ENCODE measurements around the gene A4GNT.

- TF ChIP-seq GATA3 (IDR thresholded peaks at IDR 0.05; ENCODE audit: low read depth, low read length): no peak
- no peak for TF ChIP-seq GATA2 (IDR thresholded peaks at IDR 0.05; ENCODE audit: low read depth, low read length)
Measured at GRCh38 chr3:138114431-138114918, 17.7 kb downstream of the A4GNT start.
